Measurements from ENCODE around the gene STAP2. TPM values are rescaled to one million over a fixed set of nuclear protein-coding genes. Genes with fewer than 3 reads are reported as not detected.
A peak's percentile ranks its signal among the peaks of the same experiment; 100 is the strongest.

The STAP2 gene
- total RNA-seq, 1 donor from 2014 or later = 66.2 TPM

DNA sequence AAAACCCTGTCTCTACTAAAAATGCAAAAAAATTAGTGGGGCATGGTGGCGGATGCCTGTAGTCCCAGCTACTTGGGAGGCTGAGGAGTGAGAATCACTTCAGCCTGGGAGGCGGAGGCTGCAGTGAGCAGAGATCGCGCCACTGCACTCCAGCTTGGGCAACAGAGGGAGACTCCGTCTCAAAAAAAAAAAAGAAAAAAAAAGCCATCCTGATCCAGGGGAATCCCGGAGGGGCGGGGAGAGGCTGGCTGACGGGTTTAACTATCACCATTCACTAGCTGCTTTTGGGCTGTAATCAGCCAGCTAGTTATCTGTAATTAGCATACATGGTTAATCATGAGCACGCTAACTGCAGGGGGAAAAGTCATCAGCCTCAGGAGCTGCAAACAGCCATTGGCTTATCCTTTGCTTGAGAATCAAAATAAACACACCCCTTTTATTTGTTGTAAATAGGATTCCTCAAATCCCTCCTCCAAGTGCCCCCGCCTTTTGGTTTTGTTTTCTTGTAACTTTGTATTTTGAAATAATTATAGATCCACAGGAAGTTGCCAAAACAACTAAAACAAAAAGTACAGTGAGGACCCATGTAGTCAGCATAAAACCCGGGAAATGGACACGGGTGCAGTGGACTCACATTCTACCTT lies 24.7 kb downstream of the STAP2 start:
- TF ChIP-seq CTCF (IDR thresholded peaks at IDR 0.05; ENCODE audit: unreplicated experiment) = no peak
- H3K9me3 Mint-ChIP-seq (ENCODE audit: unreplicated experiment) = no peaks in the 10 kb centered on the region
- DNase-seq (ENCODE audit: low spot score) = no peak
- no peak overlapping the region for H3K4me3 Mint-ChIP-seq (ENCODE audit: unreplicated experiment)
- H3K27ac Mint-ChIP-seq (ENCODE audit: unreplicated experiment) = no peak overlapping the region
- peaks cover 2% of the 10 kb centered on the region for H3K27me3 Mint-ChIP-seq (ENCODE audit: unreplicated experiment)
- peaks cover 5% of the 10 kb centered on the region for H3K4me1 Mint-ChIP-seq (ENCODE audit: unreplicated experiment)
- peaks cover 14% of the 10 kb centered on the region for H3K36me3 Mint-ChIP-seq (ENCODE audit: low read depth, unreplicated experiment)

- no peak for DNase-seq (ENCODE audit: low spot score)
- H3K27me3 Mint-ChIP-seq (ENCODE audit: unreplicated experiment) = no peaks in the 10 kb centered on the region
- H3K36me3 Mint-ChIP-seq (ENCODE audit: low read depth, unreplicated experiment) = peaks cover 4% of the 10 kb centered on the region
- no peak overlapping the region for H3K4me3 Mint-ChIP-seq (ENCODE audit: unreplicated experiment)
- peaks cover 5% of the 10 kb centered on the region for H3K4me1 Mint-ChIP-seq (ENCODE audit: unreplicated experiment)
- H3K9me3 Mint-ChIP-seq (ENCODE audit: unreplicated experiment) = no peaks in the 10 kb centered on the region
- H3K27ac Mint-ChIP-seq (ENCODE audit: unreplicated experiment) = no peak overlapping the region
- TF ChIP-seq CTCF (IDR thresholded peaks at IDR 0.05; ENCODE audit: unreplicated experiment) = no peak
Measured at GRCh38 chr19:4310247-4311121, 28.1 kb downstream of the STAP2 start.

DNA sequence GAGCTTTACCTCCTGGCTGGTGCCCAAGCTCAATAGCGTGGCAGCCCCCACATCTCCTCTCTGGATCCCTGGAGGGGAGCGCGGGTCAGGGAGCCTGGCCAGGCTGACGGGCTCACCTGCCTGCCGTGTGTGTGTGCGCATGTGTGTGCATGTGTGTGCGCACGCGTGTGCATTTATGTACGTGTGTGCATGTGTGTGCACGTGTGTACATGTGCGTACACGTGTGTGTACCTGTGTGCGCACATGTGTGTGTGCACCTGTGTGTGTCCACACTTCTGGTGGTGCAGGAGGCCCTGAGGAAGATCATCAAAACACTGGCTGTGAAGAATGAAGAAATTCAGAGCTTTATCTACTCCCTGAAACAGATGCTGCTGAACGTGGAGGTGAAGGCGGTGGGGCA lies 33.0 kb downstream of the STAP2 start:
- no peak for TF ChIP-seq CTCF (IDR thresholded peaks at IDR 0.05; ENCODE audit: unreplicated experiment)
- no peaks in the 10 kb centered on the region for H3K9me3 Mint-ChIP-seq (ENCODE audit: unreplicated experiment)
- no peaks in the 10 kb centered on the region for H3K4me1 Mint-ChIP-seq (ENCODE audit: unreplicated experiment)
- DNase-seq (ENCODE audit: low spot score) = no peak
- H3K4me3 Mint-ChIP-seq (ENCODE audit: unreplicated experiment) = peak overlapping the region; percentile 25
- peaks cover 3% of the 10 kb centered on the region for H3K27me3 Mint-ChIP-seq (ENCODE audit: unreplicated experiment)
- no peak overlapping the region for H3K27ac Mint-ChIP-seq (ENCODE audit: unreplicated experiment)
- peaks cover 4% of the 10 kb centered on the region for H3K36me3 Mint-ChIP-seq (ENCODE audit: low read depth, unreplicated experiment)

DNA sequence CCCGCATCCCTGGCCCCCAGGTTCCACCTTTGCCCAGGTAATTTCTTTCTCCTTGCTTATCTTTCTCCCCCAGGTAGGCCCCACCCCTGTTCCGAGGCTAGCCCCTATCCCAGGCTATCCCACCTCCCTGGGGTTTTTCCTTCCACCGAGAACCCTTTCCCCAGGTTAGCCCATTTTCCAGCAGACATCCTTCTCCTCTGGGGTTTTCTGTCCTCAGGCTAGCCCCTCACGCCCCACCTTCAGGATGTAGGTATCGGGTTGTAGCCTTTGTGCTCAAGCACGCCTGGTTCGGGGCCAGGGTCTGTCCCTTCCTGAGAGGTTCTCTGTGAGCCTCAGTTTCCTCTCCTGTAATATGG lies 33.4 kb downstream of the STAP2 start:
- no peak for TF ChIP-seq CTCF (IDR thresholded peaks at IDR 0.05; ENCODE audit: unreplicated experiment)
- Mint-ChIP-seq H3K27me3 (ENCODE audit: unreplicated experiment) (peaks cover 4% of the 10 kb centered on the region), H3K36me3 (ENCODE audit: low read depth, unreplicated experiment) (peaks cover 4% of the 10 kb centered on the region), H3K27ac (ENCODE audit: unreplicated experiment) (no peak overlapping the region), H3K4me3 (ENCODE audit: unreplicated experiment) (no peak overlapping the region), H3K9me3 (ENCODE audit: unreplicated experiment) (no peaks in the 10 kb centered on the region), H3K4me1 (ENCODE audit: unreplicated experiment) (no peaks in the 10 kb centered on the region)
- DNase-seq (ENCODE audit: low spot score) = no peak

Measured in endothelial cell (in vitro differentiated cells).